Measurements from ENCODE around the gene NRM.
"Not testable (repeated sequence)": the region's sequence is repeated elsewhere in the genome, so short reads cannot be mapped to it uniquely, and the experiment has no call there.

NRM gene

GRCh38 chr6:30720738-30721197 is 30.0 kb upstream of the NRM start:
- DNase-seq (ENCODE audit: low spot score): peak; percentile 58

- peak; percentile 89 for DNase-seq (ENCODE audit: low spot score)
Measured at GRCh38 chr6:30719791-30720737, 29.3 kb upstream of the NRM start, which contains the start of gene TUBB. Gene TUBB, plus strand, starts transcription at chr6:30720352. Its CDS starts 155 bp downstream, at chr6:30720507.

- no peak for DNase-seq (ENCODE audit: low spot score)
Measured at GRCh38 chr6:30719356-30719755, 28.6 kb upstream of the NRM start.

- not testable (repeated sequence) for DNase-seq (ENCODE audit: low spot score)
Measured at GRCh38 chr6:30717845-30718720, 27.3 kb upstream of the NRM start.

GRCh38 chr6:30717129-30717844 is 26.5 kb upstream of the NRM start, which contains the start of gene MDC1:
Gene MDC1, minus strand, starts transcription at chr6:30717281. Its CDS starts 2,106 bp downstream, at chr6:30715175.
- DNase-seq (ENCODE audit: low spot score): peak; percentile 100

- no peak for DNase-seq (ENCODE audit: low spot score)
Measured at GRCh38 chr6:30716879-30717128, 26.0 kb upstream of the NRM start.

GRCh38 chr6:30714263-30714662 is 23.5 kb upstream of the NRM start:
- DNase-seq (ENCODE audit: low spot score): no peak

GRCh38 chr6:30712441-30712945 is 21.7 kb upstream of the NRM start:
- peak; percentile 84 for DNase-seq (ENCODE audit: low spot score)

GRCh38 chr6:30711758-30712380 is 21.1 kb upstream of the NRM start:
- no peak for DNase-seq (ENCODE audit: low spot score)

GRCh38 chr6:30709101-30709868 is 18.5 kb upstream of the NRM start:
- no peak for DNase-seq (ENCODE audit: low spot score)

GRCh38 chr6:30707281-30707850 is 16.6 kb upstream of the NRM start:
- no peak for DNase-seq (ENCODE audit: low spot score)

- no peak for DNase-seq (ENCODE audit: low spot score)
Measured at GRCh38 chr6:30705620-30706019, 14.8 kb upstream of the NRM start.

GRCh38 chr6:30703821-30704220 is 13.0 kb upstream of the NRM start:
- DNase-seq (ENCODE audit: low spot score): no peak

GRCh38 chr6:30703011-30703410 is 12.2 kb upstream of the NRM start:
- no peak for DNase-seq (ENCODE audit: low spot score)

GRCh38 chr6:30700340-30700739 is 9.6 kb upstream of the NRM start:
- DNase-seq (ENCODE audit: low spot score): no peak

- no peak for DNase-seq (ENCODE audit: low spot score)
Measured at GRCh38 chr6:30696432-30696831, 5.6 kb upstream of the NRM start.

- DNase-seq (ENCODE audit: low spot score): no peak
Measured at GRCh38 chr6:30691208-30691847, 544 bp upstream of the NRM start.

GRCh38 chr6:30689985-30690384 is 799 bp downstream of the NRM start:
- no peak for DNase-seq (ENCODE audit: low spot score)

- no peak for DNase-seq (ENCODE audit: low spot score)
Measured at GRCh38 chr6:30689022-30689865, 1.5 kb downstream of the NRM start.

Measured in hematopoietic multipotent progenitor cell treated with erythropoietin and hydrocortisone succinate and interleukin-3 and kit ligand, for 15 days (in vitro differentiated cells).